ENCODE results near the gene BIN2. TPM values are rescaled to one million over a fixed set of nuclear protein-coding genes. Genes with fewer than 3 reads are reported as not detected.

BIN2 gene
- 0.12 to 0.21 TPM (median 0.15 TPM) in 4 of 5 replicates, not detected in the other for total RNA-seq (2022; extraction: Qiagen RNA extraction; ENCODE audit: low read depth)

DNA sequence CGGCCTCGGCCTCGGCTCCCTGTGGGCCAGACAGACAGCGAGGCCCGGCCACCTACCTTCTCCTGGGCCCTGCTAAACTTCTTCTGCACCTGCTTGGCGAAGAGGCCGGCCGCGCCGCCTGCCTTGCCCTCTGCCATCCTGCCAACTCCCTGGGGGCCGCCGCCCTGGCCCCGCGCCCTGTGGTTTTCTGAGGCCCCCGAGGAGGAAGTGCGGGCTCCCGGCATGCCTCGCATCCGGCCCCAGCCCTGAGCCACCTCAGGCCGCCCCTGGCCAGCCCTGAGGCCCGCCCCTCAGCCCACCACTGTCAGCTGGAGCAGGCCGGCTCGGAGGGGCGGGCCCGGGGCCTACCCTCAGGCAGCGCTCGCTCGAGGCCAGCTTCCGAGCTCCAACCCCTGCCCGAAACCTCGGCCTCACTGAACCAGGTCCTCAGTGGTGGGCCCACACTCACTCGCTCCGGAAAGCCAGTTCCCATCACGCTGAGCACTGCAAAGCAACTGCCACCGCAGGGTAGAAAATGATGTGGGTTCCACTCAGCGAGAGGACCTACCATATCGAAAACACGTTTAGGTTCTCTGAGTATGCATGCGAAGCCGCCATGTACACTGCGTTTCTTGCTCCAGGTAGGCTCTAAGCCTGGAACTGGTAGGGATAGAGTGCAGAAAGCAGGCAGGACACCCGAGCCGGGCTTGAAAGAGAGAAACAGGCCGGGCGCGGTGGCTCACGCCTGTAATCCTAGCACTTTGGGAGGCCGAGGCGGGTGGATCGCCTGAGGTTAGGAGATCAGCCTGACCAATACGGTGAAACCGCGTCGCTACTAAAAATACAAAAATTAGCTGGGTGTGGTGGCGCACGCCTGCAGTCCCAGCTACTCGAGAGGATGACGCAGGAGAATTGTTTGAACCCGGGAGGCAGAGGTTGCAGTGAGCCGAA, at the start of gene BIN2:
BIN2 (minus strand) TSS at position 209 of the 930 bp plus-strand sequence; CDS start at position 137, 72 bp downstream.

DNA sequence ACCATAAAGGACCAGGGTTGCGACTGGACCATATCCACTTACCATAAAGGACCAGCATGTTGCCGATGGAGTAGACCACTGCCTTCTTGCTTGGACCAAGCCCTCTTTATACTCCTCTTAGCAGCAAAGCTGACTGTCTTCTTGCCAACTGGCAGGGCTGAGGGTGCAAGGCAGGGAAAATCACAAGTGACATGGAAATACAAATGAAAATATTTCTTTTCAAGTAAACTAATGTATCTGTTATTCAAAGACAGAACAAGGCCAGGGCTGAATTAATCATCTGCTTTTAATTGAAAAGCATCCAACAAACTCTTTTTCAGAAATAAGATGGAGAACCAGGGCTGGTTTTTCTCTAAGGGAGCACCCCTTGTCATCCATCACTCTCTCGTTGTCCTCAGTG, 22.6 kb upstream of the BIN2 start, which contains the start of gene CELA1:
CELA1 (minus strand) TSS at position 99 of the 400 bp plus-strand sequence; CDS start at position 58, 41 bp downstream.

DNA sequence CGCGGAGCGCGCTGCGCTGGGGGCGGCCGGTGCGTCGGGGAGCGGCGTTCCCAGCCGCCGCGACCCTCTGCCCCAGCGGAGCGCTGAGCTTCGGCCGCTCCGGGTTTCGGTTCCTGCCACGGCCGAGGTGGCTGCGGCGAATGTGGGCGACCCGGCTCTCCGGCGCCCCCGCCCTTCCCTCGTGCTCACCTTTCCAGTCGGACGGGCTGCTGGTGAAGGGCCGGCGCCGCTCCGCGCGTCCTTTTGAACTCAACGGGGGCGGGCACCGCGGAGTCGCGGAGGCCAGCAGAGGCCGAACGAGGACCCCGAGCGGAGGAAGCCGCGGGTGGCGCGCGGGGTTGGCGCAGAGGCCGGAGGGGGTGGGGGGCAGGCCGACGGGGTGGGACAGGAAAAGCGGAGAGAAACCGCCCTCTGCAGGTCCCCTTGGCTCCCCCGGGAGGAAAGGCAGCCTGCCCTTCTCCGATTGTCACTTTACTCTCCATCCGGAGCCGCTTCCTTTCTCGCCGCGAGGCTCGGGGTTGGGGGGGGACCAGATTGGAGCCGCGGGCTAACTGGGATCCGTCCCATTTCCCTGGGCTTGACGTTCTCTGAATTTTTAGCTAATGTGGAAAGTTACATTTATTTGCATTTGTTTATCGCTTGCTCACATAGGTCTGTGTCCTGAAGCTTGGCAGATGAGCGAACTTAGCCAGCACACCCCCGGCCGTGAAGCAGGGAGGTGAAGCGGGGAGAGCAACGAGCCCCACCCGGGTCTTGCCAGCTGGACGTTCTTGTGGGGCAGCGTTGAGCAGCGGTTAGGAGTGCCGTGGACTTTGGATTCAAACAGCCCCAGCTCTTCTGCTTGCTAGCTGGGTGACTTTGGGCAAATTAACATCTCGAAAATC, 53.7 kb downstream of the BIN2 start, which contains the start of gene SMAGP:
SMAGP (minus strand) TSS at position 349 of the 884 bp plus-strand sequence. CDS start 1,137 bp downstream, outside the sequence.

DNA sequence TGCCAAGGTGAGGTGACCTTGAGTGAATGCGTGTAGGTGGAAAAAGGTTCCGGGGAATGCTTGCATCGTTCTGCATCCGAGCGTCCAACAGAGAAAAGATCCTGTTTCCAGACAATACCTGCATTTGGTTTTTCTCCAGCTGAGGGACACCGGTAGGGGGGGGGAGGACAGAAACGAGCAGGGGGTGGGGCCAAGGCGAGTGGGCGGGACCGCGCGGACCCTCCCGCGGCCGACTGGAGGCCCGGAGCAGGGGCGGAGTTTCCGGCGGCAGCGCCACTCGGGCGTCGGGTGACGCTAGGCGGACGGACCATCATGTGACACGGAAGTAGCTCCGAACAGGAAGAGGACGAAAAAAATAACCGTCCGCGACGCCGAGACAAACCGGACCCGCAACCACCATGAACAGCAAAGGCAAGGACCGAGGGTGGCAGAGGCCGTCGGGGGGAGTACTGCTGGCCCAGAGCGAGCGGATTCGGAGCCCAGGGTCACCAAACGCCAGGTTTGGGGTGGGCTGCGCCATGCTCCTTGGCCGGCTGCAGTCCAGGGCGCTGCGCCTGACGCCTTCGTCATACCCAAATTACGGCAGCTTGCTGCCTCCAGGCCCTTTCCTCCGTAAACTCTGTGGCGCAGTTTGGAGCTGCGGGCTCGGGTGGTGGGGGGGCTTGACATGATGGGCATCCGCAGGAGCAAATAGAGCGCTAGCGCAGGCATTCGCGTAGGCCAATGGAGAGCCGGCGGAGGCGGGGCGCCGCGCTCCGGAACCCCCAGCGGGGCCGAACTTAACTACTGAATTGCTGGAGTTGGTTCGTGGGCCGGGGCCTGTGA, 85.3 kb downstream of the BIN2 start, which contains the start of gene DAZAP2:
DAZAP2 (plus strand) TSS at position 317 of the 825 bp plus-strand sequence; CDS start at position 399, 82 bp downstream.

Other genes starting within 250 kb of the BIN2 start
- gene CSRNP2, start 240.6 kb downstream of the BIN2 start, total RNA-seq (2022; extraction: Qiagen RNA extraction; ENCODE audit: low read depth): 8.7 to 14.0 TPM (median 13.4 TPM) in 5 replicates
- gene TFCP2, start 151.0 kb downstream of the BIN2 start, total RNA-seq (2022; extraction: Qiagen RNA extraction; ENCODE audit: low read depth): 19.5 to 21.8 TPM (median 20.0 TPM) in 5 replicates
- 1.1 to 2.5 TPM (median 1.1 TPM) in 5 replicates for gene POU6F1, start 106.1 kb downstream of the BIN2 start, total RNA-seq (2022; extraction: Qiagen RNA extraction; ENCODE audit: low read depth)
- 321 to 367 TPM (median 346 TPM) in 5 replicates for gene DAZAP2, start 85.3 kb downstream of the BIN2 start, total RNA-seq (2022; extraction: Qiagen RNA extraction; ENCODE audit: low read depth)
- 22.2 to 27.7 TPM (median 24.5 TPM) in 5 replicates for gene SMAGP, start 53.8 kb downstream of the BIN2 start, total RNA-seq (2022; extraction: Qiagen RNA extraction; ENCODE audit: low read depth)
- gene CELA1, start 22.5 kb upstream of the BIN2 start, total RNA-seq (2022; extraction: Qiagen RNA extraction; ENCODE audit: low read depth): not detected in 5 replicates
- 2.6 to 4.3 TPM (median 4.0 TPM) in 5 replicates for gene GALNT6, start 67.2 kb upstream of the BIN2 start, total RNA-seq (2022; extraction: Qiagen RNA extraction; ENCODE audit: low read depth)
- gene SLC4A8, start 100.7 kb upstream of the BIN2 start, total RNA-seq (2022; extraction: Qiagen RNA extraction; ENCODE audit: low read depth): 1.0 to 1.6 TPM (median 1.3 TPM) in 5 replicates